HepG2 (cell line): ENCODE data around the gene ANKRD29. TPM values are rescaled to one million over a fixed set of nuclear protein-coding genes. Genes with fewer than 3 reads are reported as not detected.

Source experiments
- ARNT ChIP-seq: fragments of 450-650 bp; IDR thresholded peaks from 2 replicates; pipeline ENCODE4 v1.6.1; 2017
- KDM2A ChIP-seq: sonication (generic); formaldehyde crosslinking; IDR thresholded peaks from 2 replicates; pipeline ENCODE4 v1.4.0; 2020; ENCODE audit warnings: low read depth, missing genetic modification reagents, borderline replicate concordance
- KLF11 ChIP-seq: IDR thresholded peaks from 2 replicates; pipeline ENCODE4 v1.6.1; 2016; ENCODE audit warnings: missing compliant biosample characterization
- MIER2 ChIP-seq: IDR thresholded peaks from 2 replicates; pipeline ENCODE4 v1.6.1; 2016; ENCODE audit warnings: missing biosample characterization, missing genetic modification reagents
- MXD4 ChIP-seq: IDR thresholded peaks from 2 replicates; pipeline ENCODE4 v1.6.1; 2016; ENCODE audit warnings: mild to moderate bottlenecking, missing biosample characterization, missing genetic modification reagents
- NBN ChIP-seq: fragments of 450-650 bp; conservative IDR thresholded peaks from 2 replicates; pipeline ENCODE4 v1.6.1; 2017
- ZFP41 ChIP-seq: sonication (generic); formaldehyde crosslinking; IDR thresholded peaks from 2 replicates; pipeline ENCODE4 v1.4.0; 2020; ENCODE audit warnings: mild to moderate bottlenecking, missing genetic modification reagents, borderline replicate concordance
- ZNF382 ChIP-seq: sonication (generic); formaldehyde crosslinking; IDR thresholded peaks from 2 replicates; pipeline ENCODE4 v1.5.0; 2020; ENCODE audit warnings: missing genetic modification reagents, mild to moderate bottlenecking, borderline replicate concordance
- ZNF569 ChIP-seq: sonication (generic); formaldehyde crosslinking; IDR thresholded peaks from 2 replicates; pipeline ENCODE4 v1.5.0; 2020; ENCODE audit warnings: mild to moderate bottlenecking, missing genetic modification reagents, moderate library complexity, borderline replicate concordance
- ZNF703 ChIP-seq: sonication (generic); formaldehyde crosslinking; IDR thresholded peaks from 2 replicates; pipeline ENCODE4 v1.5.1; 2020; ENCODE audit warnings: missing genetic modification reagents, mild to moderate bottlenecking, moderate library complexity, borderline replicate concordance
- ZNF75D ChIP-seq: sonication (generic); formaldehyde crosslinking; IDR thresholded peaks from 2 replicates; pipeline ENCODE4 v1.8.1; 2023; ENCODE audit warnings: missing genetic modification reagents, mild to moderate bottlenecking, borderline replicate concordance
- polyA plus RNA-seq, 8 experiments: library from polyadenylated mRNA; depleted of rRNA in 3 of 8; stranded (reverse) in 7 of 8; unstranded in 1 of 8; fragments of >200 nt; fragmentation: Illumina TruSeq in 4 of 8; extraction: Trizol in 4 of 8; gene quantifications; 2 replicates each; pipeline versions ENCODE4 v1.2.1 to v1.2.3, GENCODE V29; 2011 to 2016; ENCODE audit warnings: low read depth in 4 of 8, missing spikeins in 1 of 8, mixed read lengths in 1 of 8; ENCODE audit not compliant: insufficient read depth in 1 of 8
- total RNA-seq, 5 experiments: library from RNA; depleted of rRNA; stranded (reverse); fragments of >200 nt; fragmentation: Illumina TruSeq; extraction: Trizol; gene quantifications; 2 replicates each; pipeline ENCODE4 v1.2.3, GENCODE V29; 2016; ENCODE audit warnings: low read depth in 1 of 5
- TF ChIP-seq, protein P1 (sequence below): fragments of 450-650 bp; IDR thresholded peaks from 2 replicates; pipeline ENCODE4 v1.6.1; 2017
- TF ChIP-seq, protein P2 (sequence below): sonication (generic); formaldehyde crosslinking; IDR thresholded peaks from 2 replicates; pipeline ENCODE4 v1.4.0; 2020; ENCODE audit warnings: missing genetic modification reagents

The ANKRD29 gene
- total and polyA plus RNA-seq, 2 of the 13 experiments (the other 11 are each of a cell fraction or from before 2014, with no cell fraction given) = not detected

DNA sequence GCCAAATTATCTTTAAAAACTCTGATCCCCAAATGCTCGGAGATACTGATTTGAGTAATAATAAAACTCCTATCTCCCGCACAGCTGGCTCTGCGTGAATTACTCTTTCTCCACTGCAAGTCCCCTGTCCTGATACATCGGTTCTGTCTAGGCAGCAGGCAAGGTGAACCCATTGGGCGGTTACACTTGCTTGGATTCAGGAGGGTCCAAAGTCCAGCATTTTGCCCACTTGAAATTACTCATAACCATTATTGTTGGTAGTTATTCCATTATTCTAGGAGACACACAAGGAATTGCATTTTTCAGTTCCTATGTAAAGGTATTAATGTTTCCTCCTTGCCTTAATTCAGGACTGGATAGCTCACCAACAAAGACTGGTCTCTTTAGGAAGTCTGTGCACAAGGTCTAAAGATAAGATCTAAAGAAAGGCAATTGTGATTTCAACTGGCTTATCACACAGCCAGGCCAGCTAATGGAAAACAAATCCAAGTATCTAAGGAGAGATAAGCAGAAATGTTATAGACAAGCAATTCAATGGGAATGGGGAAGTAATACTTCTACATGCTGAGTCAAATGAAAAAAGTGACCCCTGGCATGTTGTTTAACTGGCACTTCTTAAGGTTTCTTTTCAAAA lies 53.2 kb downstream of the ANKRD29 start (continued):
- TF ChIP-seq, protein P1, sequence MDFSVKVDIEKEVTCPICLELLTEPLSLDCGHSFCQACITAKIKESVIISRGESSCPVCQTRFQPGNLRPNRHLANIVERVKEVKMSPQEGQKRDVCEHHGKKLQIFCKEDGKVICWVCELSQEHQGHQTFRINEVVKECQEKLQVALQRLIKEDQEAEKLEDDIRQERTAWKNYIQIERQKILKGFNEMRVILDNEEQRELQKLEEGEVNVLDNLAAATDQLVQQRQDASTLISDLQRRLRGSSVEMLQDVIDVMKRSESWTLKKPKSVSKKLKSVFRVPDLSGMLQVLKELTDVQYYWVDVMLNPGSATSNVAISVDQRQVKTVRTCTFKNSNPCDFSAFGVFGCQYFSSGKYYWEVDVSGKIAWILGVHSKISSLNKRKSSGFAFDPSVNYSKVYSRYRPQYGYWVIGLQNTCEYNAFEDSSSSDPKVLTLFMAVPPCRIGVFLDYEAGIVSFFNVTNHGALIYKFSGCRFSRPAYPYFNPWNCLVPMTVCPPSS = no peak
- TF ChIP-seq ZNF703 (CRISPR knock-in tag) (no peak), MXD4 (CRISPR knock-in tag) (no peak), NBN (no peak), KLF11 (no peak), ZFP41 (CRISPR knock-in tag) (no peak), ZNF75D (CRISPR knock-in tag) (no peak), ZNF382 (CRISPR knock-in tag) (no peak), ARNT (no peak), MIER2 (CRISPR knock-in tag) (no peak), ZNF569 (CRISPR knock-in tag) (no peak), KDM2A (CRISPR knock-in tag) (no peak)
- TF ChIP-seq, protein P2, sequence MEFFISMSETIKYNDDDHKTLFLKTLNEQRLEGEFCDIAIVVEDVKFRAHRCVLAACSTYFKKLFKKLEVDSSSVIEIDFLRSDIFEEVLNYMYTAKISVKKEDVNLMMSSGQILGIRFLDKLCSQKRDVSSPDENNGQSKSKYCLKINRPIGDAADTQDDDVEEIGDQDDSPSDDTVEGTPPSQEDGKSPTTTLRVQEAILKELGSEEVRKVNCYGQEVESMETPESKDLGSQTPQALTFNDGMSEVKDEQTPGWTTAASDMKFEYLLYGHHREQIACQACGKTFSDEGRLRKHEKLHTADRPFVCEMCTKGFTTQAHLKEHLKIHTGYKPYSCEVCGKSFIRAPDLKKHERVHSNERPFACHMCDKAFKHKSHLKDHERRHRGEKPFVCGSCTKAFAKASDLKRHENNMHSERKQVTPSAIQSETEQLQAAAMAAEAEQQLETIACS = no peak
